HG03103 (cell line): ENCODE data around the gene ALS2.
"Not testable (repeated sequence)": the region's sequence is repeated elsewhere in the genome, so short reads cannot be mapped to it uniquely, and the experiment has no call there.

Experiments
- ATAC-seq: cut with Tn5 transposase; IDR thresholded peaks from one replicate; pipeline ENCODE4 v1.9.1; 2021; ENCODE audit warnings: low read depth; ENCODE audit not compliant: unreplicated experiment

The ALS2 gene

DNA sequence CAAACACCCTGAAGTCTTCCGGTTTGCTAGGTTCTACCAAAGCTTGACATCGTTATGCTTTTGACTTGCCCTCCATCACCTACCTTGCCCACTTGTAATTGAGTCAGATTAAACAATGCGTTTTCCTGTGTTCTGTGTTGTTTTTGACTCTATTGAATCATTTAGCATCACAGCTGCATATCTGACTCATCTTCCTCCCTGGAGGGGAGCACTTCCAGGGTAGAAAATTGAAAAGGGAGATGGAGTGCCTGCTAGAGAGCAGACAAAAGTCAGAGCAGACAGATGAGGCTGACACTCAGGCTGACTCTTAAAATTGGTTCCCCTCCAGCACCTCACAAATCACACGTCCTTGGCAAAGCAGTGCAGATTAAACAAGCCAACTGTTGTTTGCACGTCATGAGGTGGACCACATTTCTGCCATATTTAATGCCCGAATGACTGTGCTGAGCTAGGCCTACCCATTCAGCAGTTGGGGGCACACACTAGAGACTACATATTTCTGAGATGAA lies 84.5 kb downstream of the ALS2 start:
- no peak for ATAC-seq

DNA sequence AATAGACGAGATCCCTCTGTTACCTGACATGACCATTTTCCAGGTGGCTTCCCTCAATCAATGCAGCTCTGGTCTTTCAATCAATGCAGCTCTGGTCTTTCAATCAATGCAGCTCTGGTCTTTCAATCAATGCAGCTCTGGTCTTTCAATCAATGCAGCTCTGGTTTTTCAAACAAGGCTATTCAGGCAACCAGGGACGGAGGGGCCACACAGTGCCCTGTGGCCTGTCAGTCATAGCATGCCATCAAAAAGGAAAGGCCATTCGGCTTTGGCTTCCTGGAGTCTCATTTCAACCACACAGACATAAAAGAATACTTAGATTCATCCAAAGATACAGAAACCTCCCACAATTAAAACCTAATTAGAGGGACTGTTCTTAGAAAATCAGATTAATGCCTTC lies 95.6 kb downstream of the ALS2 start:
- no peak for ATAC-seq

DNA sequence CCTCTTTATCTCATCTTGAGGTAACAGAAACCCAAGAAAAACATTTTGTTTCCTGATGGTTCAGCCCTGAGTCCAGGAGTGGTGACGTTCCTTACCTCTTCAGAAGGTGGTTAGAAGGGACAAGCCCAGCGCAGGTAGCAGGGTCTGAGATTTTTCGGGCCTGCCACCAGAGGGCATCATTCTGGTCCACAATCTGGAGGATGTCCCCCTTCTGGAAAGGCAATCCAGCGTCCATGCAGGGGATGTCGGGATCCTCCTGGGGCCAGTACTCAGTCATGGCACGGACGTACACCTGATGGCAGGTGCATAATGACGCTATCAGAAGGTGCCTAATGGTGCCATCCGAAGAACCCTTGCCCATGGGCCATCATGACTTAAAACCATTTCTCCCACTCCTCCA lies 100.0 kb downstream of the ALS2 start:
- ATAC-seq: no peak

DNA sequence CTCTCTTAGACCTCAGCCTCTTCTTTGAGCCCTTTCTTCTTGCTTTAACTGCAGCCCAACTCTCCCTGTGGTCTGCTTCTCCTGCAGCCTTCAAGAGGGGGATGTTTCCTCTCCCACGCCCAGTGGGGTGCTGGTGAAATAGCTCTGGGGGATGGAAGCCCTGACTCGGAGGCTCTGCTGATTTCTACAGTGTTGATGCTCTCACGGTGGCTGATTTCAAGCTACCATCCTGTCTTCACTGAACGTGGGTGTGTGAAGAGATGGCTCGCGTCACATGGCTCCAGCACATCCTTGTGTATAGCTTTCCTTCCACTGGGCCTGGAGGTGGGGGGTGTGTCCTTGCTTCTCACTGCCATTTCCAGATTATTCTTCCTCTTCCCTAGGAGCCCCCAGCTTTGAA lies 102.3 kb downstream of the ALS2 start:
- ATAC-seq: no peak

DNA sequence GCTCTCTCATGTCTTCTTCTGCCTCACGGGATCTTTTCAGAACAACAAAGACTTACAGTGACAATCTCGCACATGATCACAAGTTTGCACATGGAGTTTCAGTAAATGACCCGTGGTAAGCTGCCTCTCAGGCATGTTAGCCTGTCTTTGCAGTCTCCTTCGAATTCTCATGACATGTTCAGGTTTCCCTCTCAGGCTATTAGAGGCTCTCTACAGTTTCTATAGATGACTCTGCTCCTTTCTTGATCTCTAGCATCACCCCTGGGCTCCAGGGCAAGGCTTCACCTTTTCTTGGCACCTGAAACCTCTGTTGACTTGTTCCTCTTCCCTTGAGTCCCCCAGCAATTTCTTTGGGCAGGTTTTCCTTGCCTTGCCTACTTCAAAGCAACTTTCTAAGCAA lies 105.3 kb downstream of the ALS2 start:
- ATAC-seq: no peak

DNA sequence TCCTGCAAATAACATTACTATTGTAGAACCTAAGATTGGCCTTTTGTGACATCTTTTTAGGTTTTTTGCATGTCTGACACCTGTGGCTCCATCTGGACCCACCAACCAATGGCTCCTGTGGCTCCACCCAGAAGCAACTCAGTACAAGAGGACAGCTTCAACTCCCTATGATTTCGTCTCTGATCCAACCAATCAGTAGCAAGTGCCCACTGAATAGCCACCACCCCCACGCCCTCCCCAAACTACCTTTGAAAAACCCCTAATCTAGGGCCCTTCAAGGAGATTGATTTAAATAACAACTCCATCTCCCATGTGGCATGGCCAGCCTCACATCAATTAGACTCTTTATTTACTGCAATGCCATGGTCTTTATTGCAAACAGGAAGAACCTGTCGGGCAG lies 105.9 kb downstream of the ALS2 start:
- ATAC-seq: no peak

DNA sequence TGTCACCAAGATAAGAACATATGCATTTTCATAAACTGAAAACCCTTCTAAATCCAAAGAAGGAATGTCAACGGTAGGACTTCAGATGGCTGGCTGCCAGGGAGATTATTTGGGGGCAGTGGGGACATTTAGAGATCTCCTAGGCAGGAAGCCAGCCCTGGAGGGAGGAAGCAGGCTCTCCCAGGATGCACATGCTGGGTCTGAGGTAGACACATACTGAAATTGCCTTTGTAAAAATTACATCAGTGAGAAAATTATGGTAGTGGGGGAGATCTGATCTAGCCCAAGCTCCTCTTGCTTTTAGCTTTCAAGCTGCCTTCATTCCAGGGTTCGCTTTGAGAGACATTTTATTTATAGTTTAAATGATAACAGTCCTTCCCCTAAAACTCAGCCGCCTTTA lies 106.4 kb downstream of the ALS2 start:
- no peak for ATAC-seq

DNA sequence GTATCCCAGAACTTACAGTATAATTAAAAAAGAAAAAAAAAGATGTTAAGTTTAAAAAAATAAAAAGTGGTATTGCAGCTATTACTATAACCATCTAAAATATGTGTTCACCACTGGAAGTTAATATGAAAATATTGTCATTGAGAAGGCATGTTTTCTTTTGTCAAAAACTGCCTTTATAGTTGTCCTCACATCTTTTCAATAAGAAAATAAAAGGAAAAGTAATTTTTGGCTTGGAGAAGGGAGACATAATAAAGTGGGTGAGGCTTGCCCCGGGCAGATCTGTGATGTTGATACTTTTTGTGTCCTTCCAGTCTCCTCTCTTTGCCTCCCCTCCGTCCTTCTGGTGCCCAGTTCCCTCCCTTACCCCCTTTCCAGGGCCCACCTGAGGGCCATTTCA lies 107.2 kb downstream of the ALS2 start:
- no peak for ATAC-seq

DNA sequence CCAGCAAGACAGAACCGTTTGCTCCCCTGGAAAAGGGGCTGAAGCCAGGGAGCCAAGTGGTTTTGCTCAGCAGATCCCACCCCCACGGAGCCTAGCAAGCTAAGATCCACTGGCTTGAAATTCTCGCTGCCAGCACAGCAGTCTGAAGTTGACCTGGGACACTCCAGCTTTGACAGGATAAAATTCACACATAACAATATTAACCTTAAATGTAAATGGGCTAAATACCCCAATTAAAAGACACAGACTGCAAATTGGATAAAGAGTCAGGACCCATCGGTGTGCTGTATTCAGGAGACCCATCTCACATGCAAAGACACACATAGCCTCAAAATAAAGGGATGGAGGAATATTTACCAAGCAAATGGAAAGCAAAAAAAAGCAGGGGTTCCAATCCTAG lies 109.5 kb downstream of the ALS2 start:
- ATAC-seq: not testable (repeated sequence)

DNA sequence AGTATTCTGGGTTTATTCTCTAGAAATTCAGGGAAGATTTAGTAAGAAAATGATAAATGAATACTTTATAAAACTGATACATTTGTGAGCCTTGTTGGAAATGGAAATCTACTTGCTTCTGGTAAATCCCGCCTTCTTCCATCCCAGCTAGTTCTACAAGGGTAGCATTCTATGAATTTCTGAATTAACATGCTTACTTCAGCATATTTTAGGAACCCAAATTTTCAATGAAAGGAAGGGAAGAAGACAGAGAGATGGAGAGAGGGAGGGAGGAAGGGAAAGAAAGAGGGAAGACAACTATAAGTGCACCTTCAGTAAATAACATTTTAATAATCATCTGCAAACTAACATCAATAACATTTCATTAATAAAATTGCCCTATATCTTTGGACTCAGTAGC lies 110.9 kb downstream of the ALS2 start:
- ATAC-seq: no peak

DNA sequence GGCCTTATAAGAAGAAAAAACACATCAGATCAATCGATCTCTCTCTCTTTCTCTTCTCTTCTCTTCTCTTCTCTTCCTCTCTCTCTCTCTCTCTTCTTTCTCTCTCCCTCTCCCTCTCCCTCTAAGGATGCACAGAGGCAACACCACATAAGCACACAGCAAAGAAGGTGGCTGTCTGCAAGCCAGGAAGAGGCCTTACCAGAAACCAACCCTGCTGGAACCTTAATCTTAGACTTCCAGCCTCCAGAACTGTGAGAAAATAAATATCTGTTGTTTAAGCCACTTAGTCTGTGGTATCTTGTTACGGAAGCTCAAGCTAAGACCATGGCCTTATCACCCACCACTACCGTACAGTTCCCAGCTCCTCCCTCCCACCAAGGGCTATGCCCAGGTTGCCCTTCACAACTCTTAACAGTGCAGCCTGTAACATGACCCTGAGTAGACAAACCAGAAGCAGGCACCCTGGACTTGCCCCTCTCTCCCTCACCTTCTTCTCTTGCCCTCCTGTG lies 112.3 kb downstream of the ALS2 start:
- no peak for ATAC-seq

DNA sequence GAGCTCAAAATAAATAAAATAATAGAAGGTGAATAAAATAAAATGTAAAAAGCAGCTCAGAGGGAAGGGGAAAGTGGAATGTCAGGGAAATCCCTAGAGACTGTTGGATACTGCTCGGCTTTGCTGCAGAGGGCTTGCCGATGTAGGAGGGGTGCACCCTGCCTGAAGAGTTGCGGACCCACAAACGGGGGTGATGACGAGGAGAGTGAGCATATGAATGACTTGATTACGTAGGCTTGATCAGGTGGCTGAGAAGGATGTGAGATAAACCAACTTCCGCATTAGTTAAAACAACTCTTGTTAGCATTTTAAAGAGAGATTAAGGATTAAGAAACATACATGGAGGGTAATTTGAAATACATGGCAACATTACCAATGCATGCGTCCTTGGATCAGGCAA lies 116.4 kb downstream of the ALS2 start:
- no peak for ATAC-seq

DNA sequence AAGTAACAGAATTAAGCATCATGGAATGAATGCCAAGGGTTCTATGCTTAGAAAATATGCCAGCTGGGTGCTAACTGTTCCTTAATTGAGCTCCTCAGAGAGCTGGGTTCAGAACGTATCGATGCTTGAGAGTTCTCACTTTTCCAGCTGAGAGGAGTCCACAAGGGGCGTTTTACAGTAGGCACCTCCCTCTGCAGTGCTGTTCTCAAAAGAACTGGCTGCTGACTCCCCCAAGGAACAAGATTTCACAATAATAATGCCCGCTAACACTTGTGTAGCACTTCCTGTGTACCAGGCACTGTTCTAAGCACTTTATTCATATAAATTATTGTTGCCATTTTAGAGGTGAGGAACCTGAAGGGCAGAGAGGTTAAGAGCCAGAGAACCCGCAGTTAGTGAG lies 119.4 kb downstream of the ALS2 start:
- no peak for ATAC-seq

DNA sequence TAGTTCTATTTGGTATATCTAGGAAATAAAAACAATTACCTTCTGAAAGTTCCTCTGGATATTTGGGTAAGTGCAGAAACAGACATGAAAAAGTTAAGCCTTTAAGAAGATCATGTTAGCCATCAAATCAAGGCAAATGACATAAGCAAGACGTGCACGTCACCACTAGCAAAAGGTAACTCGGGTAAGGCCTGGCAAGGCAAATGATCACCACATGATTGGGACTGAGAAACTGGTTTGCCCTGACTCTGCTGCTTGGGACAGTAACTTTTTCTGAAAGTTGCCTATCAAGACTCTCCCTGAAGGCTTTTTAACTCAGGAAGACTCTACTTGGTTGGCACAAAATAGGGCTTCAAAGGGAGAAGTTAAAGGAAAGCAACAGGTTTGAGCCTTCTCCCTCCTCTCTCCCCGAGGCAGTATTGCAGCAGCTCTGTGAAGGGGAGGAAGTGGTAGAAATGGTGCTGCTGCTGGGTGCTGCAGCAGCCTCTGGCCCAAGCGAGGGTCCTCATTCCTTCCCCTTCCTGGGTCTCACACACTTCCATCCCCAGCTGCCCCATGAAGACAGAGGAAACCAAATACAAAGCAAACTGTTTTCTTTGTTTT lies 120.3 kb downstream of the ALS2 start:
- no peak for ATAC-seq

DNA sequence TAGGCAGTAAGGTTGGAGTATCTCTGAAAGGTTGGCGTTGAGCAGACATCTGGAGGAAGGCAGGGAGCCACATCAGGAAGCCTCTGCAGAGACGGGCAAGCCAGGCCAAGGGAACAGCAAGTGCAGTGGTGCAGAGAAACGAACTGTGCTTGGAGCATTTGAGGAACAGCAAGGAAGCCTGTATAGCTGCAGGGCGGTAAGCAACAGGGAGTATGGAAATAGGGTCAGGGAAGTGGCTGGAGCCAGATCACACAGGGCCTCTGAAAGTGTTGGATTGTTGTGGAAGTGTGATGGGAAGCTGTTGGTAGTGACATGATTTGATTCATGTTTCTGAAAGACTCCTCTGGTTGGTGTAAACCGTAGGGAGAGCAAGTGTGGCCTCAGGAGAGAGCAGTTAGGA lies 124.0 kb downstream of the ALS2 start:
- ATAC-seq: no peak

DNA sequence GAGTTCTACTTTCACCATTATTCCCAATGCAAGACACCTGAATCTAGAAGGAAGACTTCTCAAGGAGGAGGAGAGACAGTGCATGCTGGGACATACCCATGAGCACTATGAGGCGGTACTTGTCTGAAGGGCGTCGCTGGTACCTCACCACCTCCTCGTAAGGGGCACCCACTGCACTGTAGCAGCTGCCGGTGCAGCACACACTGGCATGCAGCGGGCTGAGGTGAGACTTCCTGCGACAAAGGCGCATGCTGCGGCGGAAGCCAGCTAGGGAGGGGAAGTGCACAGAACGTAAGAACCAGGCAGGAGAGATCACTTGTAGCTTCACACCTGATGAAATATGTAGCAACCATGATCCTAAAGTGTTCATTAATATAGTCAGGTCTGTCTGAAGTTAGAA lies 124.6 kb downstream of the ALS2 start:
- ATAC-seq: no peak

DNA sequence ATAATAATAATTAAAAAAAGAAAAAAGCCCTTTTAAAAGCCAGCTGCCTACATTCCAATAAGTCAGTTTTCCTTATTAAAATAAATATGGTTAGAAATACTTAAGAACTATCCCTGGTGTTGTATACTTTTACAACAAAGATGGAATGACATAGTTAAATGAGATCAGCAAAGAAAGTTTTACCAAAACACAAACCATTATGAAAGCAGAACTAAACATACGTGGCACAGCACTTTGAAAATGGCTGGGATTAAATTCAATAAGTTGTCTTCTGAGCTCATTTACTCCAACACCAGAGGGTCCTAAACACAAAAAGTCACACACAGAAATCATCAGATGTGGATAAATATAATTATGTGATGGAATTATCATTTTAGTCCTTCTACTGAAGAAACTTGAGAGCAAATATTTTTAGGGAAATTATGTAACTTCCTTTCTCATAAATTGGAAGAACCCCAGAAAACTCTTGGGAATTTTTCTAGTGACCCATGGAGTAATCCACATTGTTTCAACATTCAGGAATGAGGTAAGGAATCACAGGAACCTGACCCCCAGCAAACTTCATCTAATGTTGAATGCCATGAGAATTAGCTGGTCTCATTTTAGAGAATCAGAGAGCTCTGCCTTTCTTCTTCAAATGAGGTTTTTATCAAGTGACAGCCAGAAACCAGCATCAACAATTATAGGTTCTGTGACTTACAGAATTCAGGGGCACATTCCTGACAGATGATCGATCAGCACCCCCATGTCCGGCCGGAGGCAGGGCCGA lies 125.9 kb downstream of the ALS2 start:
- ATAC-seq: no peak

DNA sequence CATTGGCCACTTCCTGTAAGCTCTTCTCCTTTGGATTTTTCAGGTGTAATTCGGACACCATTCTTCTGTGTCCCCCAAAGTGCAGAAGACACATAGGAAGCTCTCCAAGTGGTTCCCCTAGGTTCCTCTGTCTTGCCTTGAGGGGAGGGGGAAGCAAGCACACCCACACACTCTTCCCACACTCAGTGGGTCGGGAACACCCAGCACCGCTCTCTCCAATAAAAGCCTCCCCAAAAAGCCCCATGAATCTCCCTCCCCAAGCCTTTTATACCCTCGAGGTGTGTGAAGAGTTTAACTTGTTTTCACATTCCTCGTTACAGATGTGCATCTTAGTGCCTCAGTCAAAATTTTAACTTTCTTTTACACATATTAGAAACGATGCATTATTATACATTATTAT lies 127.5 kb downstream of the ALS2 start:
- no peak for ATAC-seq
